Ishikawa (cell line): ENCODE data around the gene MICOS13.

ENCODE experiments used
- CEBPB ChIP-seq: IDR thresholded peaks from 2 replicates; pipeline ENCODE4 v1.6.1; 2012
- FOXM1 ChIP-seq: IDR thresholded peaks from 2 replicates; pipeline ENCODE4 v1.6.1; 2012; ENCODE audit warnings: low read depth, borderline replicate concordance
- NFIC ChIP-seq: IDR thresholded peaks from 2 replicates; pipeline ENCODE4 v1.6.1; 2012
- RAD21 ChIP-seq: IDR thresholded peaks from 2 replicates; pipeline ENCODE4 v1.6.1; 2012; ENCODE audit warnings: low read depth
- REST ChIP-seq: IDR thresholded peaks from 2 replicates; pipeline ENCODE4 v1.6.1; 2012; ENCODE audit warnings: low read depth, mild to moderate bottlenecking
- TEAD4 ChIP-seq: IDR thresholded peaks from 2 replicates; pipeline ENCODE4 v1.6.1; 2012
- YY1 ChIP-seq: IDR thresholded peaks from 2 replicates; pipeline ENCODE4 v1.6.1; 2012; ENCODE audit warnings: low read depth
- TF ChIP-seq, protein P1 (sequence below): IDR thresholded peaks from 2 replicates; pipeline ENCODE4 v1.6.1; 2012

DNA sequence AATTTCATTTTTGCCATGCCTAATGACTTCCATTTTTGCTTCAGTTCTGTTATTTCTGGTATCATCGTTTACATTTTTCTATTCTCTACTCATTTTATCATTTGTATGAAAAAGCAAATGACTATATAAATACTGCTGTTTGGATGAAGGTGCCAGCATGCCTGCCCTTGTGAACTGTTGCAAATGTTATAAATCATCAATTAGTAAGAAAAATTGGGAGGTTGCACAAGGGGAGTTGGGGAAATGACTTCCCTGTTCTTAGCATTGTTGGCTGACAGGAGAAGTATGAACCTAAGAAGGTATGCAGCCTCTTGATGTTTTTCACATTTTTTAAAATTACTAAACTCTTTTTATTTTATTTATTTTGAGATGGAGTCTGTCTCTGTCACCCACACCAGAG, 42.3 kb downstream of the MICOS13 start:
- TF ChIP-seq FOXM1 (no peak), REST (no peak), RAD21 (no peak), CEBPB (no peak), TEAD4 (no peak), YY1 (no peak), NFIC (no peak)
- TF ChIP-seq, protein P1, sequence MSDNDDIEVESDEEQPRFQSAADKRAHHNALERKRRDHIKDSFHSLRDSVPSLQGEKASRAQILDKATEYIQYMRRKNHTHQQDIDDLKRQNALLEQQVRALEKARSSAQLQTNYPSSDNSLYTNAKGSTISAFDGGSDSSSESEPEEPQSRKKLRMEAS: no peak
